ENCODE measurements around the gene PFKM. TPM values are rescaled to one million over a fixed set of nuclear protein-coding genes. Genes with fewer than 3 reads are reported as not detected.

The PFKM gene
- total RNA-seq (2021), result 92.4 and 105 TPM in 2 replicates
- long read RNA-seq, transcript PFKM-206 (22 exons, 3,063 nt), result minor isoform, 5 of 534 reads
- long read RNA-seq, transcript PFKM-203 (23 exons, 3,224 nt), result major isoform, 393 of 534 reads
- long read RNA-seq, transcript PFKM-202 (25 exons, 3,226 nt), result minor isoform, 17 of 534 reads
- long read RNA-seq, partial matches to known transcripts, result 23 of 534 reads
- long read RNA-seq, other reads (novel, unspliced or antisense), result 89 of 534 reads

GRCh38 chr12:48119078-48119833 lies at the start of gene PFKM:
TSS of gene PFKM (plus strand) at chr12:48119364. CDS start at chr12:48122775, 3,411 bp downstream.
- Histone ChIP-seq H2AK5ac (ENCODE audit: insufficient read length, low read length) (no peak within 1 kb of the TSS), H3K23ac (ENCODE audit: insufficient read length, low read depth, low read length) (no peak within 1 kb of the TSS), H3K4me1 (ENCODE audit: insufficient read depth, low read length) (no peaks in the 10 kb centered on the region; the same call in 1 of the 2 replicates), H3K9me3 (ENCODE audit: control insufficient read depth, low read depth, low read length) (no peaks in the 10 kb centered on the region), H3T11ph (ENCODE audit: low read length) (no peak within 1 kb of the TSS), H3K4ac (ENCODE audit: low read depth, low read length) (no peak within 1 kb of the TSS), H4K8ac (replicated peaks; ENCODE audit: insufficient read length, low read depth, low read length) (no peak within 1 kb of the TSS), H4K5ac (ENCODE audit: insufficient read length, low read depth, low read length) (no peak within 1 kb of the TSS), H2BK20ac (ENCODE audit: low read depth, low read length, poor library complexity, severe bottlenecking) (no peak within 1 kb of the TSS), H3K9ac (ENCODE audit: extremely low read depth, insufficient read length, low read length) (peak within 1 kb of the TSS; percentile 85), H4K20me1 (ENCODE audit: control insufficient read depth, insufficient read depth, insufficient read length) (no peaks in the 10 kb centered on the region), H2BK12ac (ENCODE audit: insufficient read length, low read depth, low read length) (no peak within 1 kb of the TSS), H2AFZ (ENCODE audit: low read length) (peak within 1 kb of the TSS; percentile 69), H3K27me3 (ENCODE audit: insufficient read depth, low read length) (no peaks in the 10 kb centered on the region), H3K23me2 (ENCODE audit: insufficient read length, low read depth, low read length, poor library complexity, severe bottlenecking) (peaks cover 8% of the 10 kb centered on the region), H2BK120ac (ENCODE audit: low read depth, low read length, poor library complexity, severe bottlenecking) (no peak within 1 kb of the TSS), H3K79me2 (ENCODE audit: insufficient read depth, low read length) (peaks cover 6% of the 10 kb centered on the region; the same call in 1 of the 2 replicates), H3K18ac (ENCODE audit: insufficient read length, low read depth, low read length) (peak within 1 kb of the TSS; percentile 91), H3K14ac (ENCODE audit: insufficient read depth, low read length) (peak within 1 kb of the TSS; percentile 76), H3K56ac (ENCODE audit: insufficient read length, low read depth, low read length) (no peak within 1 kb of the TSS), H3K4me2 (ENCODE audit: insufficient read depth, insufficient read length, low read length) (peak within 1 kb of the TSS; percentile 94), H4K91ac (ENCODE audit: insufficient read length, low read depth, low read length) (no peak within 1 kb of the TSS), H3K27ac (ENCODE audit: insufficient read length, low read depth, low read length) (peak within 1 kb of the TSS; percentile 61), H2BK15ac (ENCODE audit: low read depth, low read length) (no peak within 1 kb of the TSS), H3K79me1 (ENCODE audit: insufficient read depth, low read depth, low read length, poor library complexity, severe bottlenecking) (no peaks in the 10 kb centered on the region), H2BK5ac (ENCODE audit: insufficient read length, low read length) (peak within 1 kb of the TSS; percentile 54)
- H3K36me3 Mint-ChIP-seq (ENCODE audit: insufficient read depth in 1 of 3, low read depth in 3 of 3), result peaks cover 0 to 16% (median 10%) of the 10 kb centered on the region in 3 experiments; a peak in 6 of 7 replicates
- H3K4me1 Mint-ChIP-seq, result peaks cover 21% of the 10 kb centered on the region in 2 experiments
- no peak for TF ChIP-seq CTCF (conservative IDR thresholded peaks at IDR 0.05)
- H3K4me3 Mint-ChIP-seq, result peak within 1 kb of the TSS; percentile 90 to 98
- peaks cover 14% of the 10 kb centered on the region for H3K27me3 Mint-ChIP-seq (ENCODE audit: low read depth)
- peak; percentile 97 for DNase-seq
- H3K9me3 Mint-ChIP-seq, result peaks cover 7 to 11% of the 10 kb centered on the region in 2 experiments
- WGBS (ENCODE audit: extremely low coverage, insufficient read length, low lambda C conversion rate), result no CpG with 5 or more reads among the region's 20 CpGs
- H3K27ac Mint-ChIP-seq, result peak within 1 kb of the TSS; percentile 96 to 98 (median 97)
